ENCODE results near the gene EHF. TPM values are rescaled to one million over a fixed set of nuclear protein-coding genes. Genes with fewer than 3 reads are reported as not detected.

EHF gene
- total and polyA plus RNA-seq, 2 experiments from 2014 or later = not detected

GRCh38 chr11:34668583-34669053, 47.7 kb downstream of the EHF start:
- Histone ChIP-seq H4K20me1 (ENCODE audit: insufficient read depth) (no peaks in the 10 kb centered on the region), H3K27me3 (replicated peaks; ENCODE audit: insufficient read depth) (no peaks in the 10 kb centered on the region), H3K9me3 (ENCODE audit: low read depth) (no peaks in the 10 kb centered on the region), H3F3A (ENCODE audit: insufficient read depth) (no peaks in the 10 kb centered on the region), H3K9me2 (ENCODE audit: insufficient read depth) (no peaks in the 10 kb centered on the region), H3K79me2 (ENCODE audit: insufficient read depth) (no peaks in the 10 kb centered on the region), H2AFZ (no peak overlapping the region), H3K4me2 (ENCODE audit: unreplicated experiment) (no peak overlapping the region), H3K27ac (no peak overlapping the region), H3K4me1 (ENCODE audit: insufficient read depth) (no peaks in the 10 kb centered on the region), H3K4me3 (no peak overlapping the region), H3K36me3 (ENCODE audit: low read depth) (no peaks in the 10 kb centered on the region), H3K9ac (no peak overlapping the region)
- TF ChIP-seq EZH2 (IDR thresholded peaks at IDR 0.05; ENCODE audit: insufficient read depth, poor library complexity, severe bottlenecking) (no peak), EZH2phosphoT487 (IDR thresholded peaks at IDR 0.05; ENCODE audit: insufficient read depth, low read depth) (no peak)
- in situ Hi-C loops (cut with MboI) = no loop called here
- no peak for DNase-seq
- 72 to 87% methylated on average over 4 of the region's 4 CpGs for WGBS, 2 experiments (ENCODE audit: low coverage in 1 of 2, low lambda C conversion rate in 2 of 2, missing lambda C conversion rate in 2 of 2)

DNA sequence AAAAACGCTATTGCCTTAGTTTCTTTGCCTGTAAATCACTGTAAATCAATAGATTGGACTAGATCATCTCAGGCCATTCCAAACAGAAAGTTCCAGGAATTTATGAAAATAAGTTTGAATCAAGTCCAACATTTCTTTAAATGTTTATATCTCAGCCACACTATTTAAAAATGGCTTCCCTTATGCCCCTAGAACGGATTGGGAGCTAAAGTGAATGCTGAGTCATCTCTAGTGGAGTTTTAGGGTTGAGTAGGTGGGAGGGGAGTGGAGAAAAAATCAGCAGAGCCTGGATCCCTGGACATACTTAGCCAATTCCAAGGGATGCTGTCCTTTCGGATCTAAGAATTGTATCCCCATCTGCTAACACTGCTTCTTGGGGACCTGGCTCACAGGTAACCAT, 48.6 kb downstream of the EHF start:
- H3K4me2 ChIP-seq (ENCODE audit: unreplicated experiment) = no peak overlapping the region
- WGBS, 2 experiments (ENCODE audit: low coverage in 1 of 2, low lambda C conversion rate in 2 of 2, missing lambda C conversion rate in 2 of 2) = 59 to 68% methylated on average over 3 of the region's 3 CpGs
- H3K27me3 ChIP-seq (replicated peaks; ENCODE audit: insufficient read depth) = no peaks in the 10 kb centered on the region
- H2AFZ ChIP-seq = no peak overlapping the region
- no peaks in the 10 kb centered on the region for H3K79me2 ChIP-seq (ENCODE audit: insufficient read depth)
- DNase-seq = no peak
- H4K20me1 ChIP-seq (ENCODE audit: insufficient read depth) = no peaks in the 10 kb centered on the region
- in situ Hi-C loops (cut with MboI) = no loop called here
- H3F3A ChIP-seq (ENCODE audit: insufficient read depth) = no peaks in the 10 kb centered on the region
- H3K4me1 ChIP-seq (ENCODE audit: insufficient read depth) = no peaks in the 10 kb centered on the region
- no peak overlapping the region for H3K4me3 ChIP-seq
- H3K27ac ChIP-seq = no peak overlapping the region
- no peaks in the 10 kb centered on the region for H3K9me2 ChIP-seq (ENCODE audit: insufficient read depth)
- TF ChIP-seq EZH2 (IDR thresholded peaks at IDR 0.05; ENCODE audit: insufficient read depth, poor library complexity, severe bottlenecking) (no peak), EZH2phosphoT487 (IDR thresholded peaks at IDR 0.05; ENCODE audit: insufficient read depth, low read depth) (no peak)
- no peak overlapping the region for H3K9ac ChIP-seq
- H3K36me3 ChIP-seq (ENCODE audit: low read depth) = no peaks in the 10 kb centered on the region
- H3K9me3 ChIP-seq (ENCODE audit: low read depth) = no peaks in the 10 kb centered on the region

DNA sequence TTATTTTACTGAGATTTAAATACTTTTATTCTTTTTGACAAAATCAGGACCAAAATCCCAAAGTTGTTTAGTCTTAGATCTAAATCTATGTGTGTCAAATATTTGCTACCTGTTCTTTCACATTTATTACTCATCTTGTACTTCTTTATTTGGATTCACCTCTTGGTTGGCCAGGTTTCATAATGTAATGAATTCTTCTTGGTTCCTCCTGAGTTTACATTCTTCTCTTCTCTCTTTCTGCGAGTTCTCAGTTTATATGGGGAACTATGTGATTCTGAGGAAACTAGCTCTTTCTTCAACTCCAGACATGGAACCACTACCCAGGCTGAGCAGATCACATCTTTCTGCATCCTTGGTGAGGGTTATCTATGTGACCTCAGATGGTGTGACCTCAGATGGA, 50.2 kb downstream of the EHF start:
- in situ Hi-C loops (cut with MboI) = no loop called here
- TF ChIP-seq EZH2 (IDR thresholded peaks at IDR 0.05; ENCODE audit: insufficient read depth, poor library complexity, severe bottlenecking) (no peak), EZH2phosphoT487 (IDR thresholded peaks at IDR 0.05; ENCODE audit: insufficient read depth, low read depth) (no peak)
- H3K9ac ChIP-seq = no peak overlapping the region
- no peak overlapping the region for H3K4me2 ChIP-seq (ENCODE audit: unreplicated experiment)
- no peak overlapping the region for H3K27ac ChIP-seq
- no peaks in the 10 kb centered on the region for H3K9me3 ChIP-seq (ENCODE audit: low read depth)
- H3K4me1 ChIP-seq (ENCODE audit: insufficient read depth) = no peaks in the 10 kb centered on the region
- no peak overlapping the region for H3K4me3 ChIP-seq
- no peaks in the 10 kb centered on the region for H3F3A ChIP-seq (ENCODE audit: insufficient read depth)
- no peaks in the 10 kb centered on the region for H3K9me2 ChIP-seq (ENCODE audit: insufficient read depth)
- 83 to 96% methylated on average over 1 of the region's 1 CpG for WGBS, 2 experiments (ENCODE audit: low coverage in 1 of 2, low lambda C conversion rate in 2 of 2, missing lambda C conversion rate in 2 of 2)
- H3K36me3 ChIP-seq (ENCODE audit: low read depth) = no peaks in the 10 kb centered on the region
- no peak for DNase-seq
- no peaks in the 10 kb centered on the region for H3K27me3 ChIP-seq (replicated peaks; ENCODE audit: insufficient read depth)
- no peaks in the 10 kb centered on the region for H4K20me1 ChIP-seq (ENCODE audit: insufficient read depth)
- no peaks in the 10 kb centered on the region for H3K79me2 ChIP-seq (ENCODE audit: insufficient read depth)
- H2AFZ ChIP-seq = no peak overlapping the region

GRCh38 chr11:34671946-34672345, 51.1 kb downstream of the EHF start:
- Histone ChIP-seq H3K27ac (no peak overlapping the region), H3F3A (ENCODE audit: insufficient read depth) (no peaks in the 10 kb centered on the region), H3K27me3 (replicated peaks; ENCODE audit: insufficient read depth) (no peaks in the 10 kb centered on the region), H4K20me1 (ENCODE audit: insufficient read depth) (no peaks in the 10 kb centered on the region), H3K4me2 (ENCODE audit: unreplicated experiment) (no peak overlapping the region), H3K9ac (no peak overlapping the region), H3K9me2 (ENCODE audit: insufficient read depth) (no peaks in the 10 kb centered on the region), H3K4me1 (ENCODE audit: insufficient read depth) (no peaks in the 10 kb centered on the region), H3K79me2 (ENCODE audit: insufficient read depth) (no peaks in the 10 kb centered on the region), H3K4me3 (no peak overlapping the region), H3K9me3 (ENCODE audit: low read depth) (no peaks in the 10 kb centered on the region), H3K36me3 (ENCODE audit: low read depth) (no peaks in the 10 kb centered on the region), H2AFZ (no peak overlapping the region)
- in situ Hi-C loops (cut with MboI) = no loop called here
- TF ChIP-seq EZH2 (IDR thresholded peaks at IDR 0.05; ENCODE audit: insufficient read depth, poor library complexity, severe bottlenecking) = no peak
- TF ChIP-seq EZH2phosphoT487 (IDR thresholded peaks at IDR 0.05; ENCODE audit: insufficient read depth, low read depth) = no peak
- DNase-seq = no peak
- 74 to 89% methylated on average over 1 of the region's 1 CpG for WGBS, 2 experiments (ENCODE audit: low coverage in 1 of 2, low lambda C conversion rate in 2 of 2, missing lambda C conversion rate in 2 of 2)

- Histone ChIP-seq H2AFZ (no peak overlapping the region), H3K4me3 (no peak overlapping the region), H3K9ac (no peak overlapping the region), H3K9me2 (ENCODE audit: insufficient read depth) (no peaks in the 10 kb centered on the region), H3K36me3 (ENCODE audit: low read depth) (no peaks in the 10 kb centered on the region), H3K79me2 (ENCODE audit: insufficient read depth) (no peaks in the 10 kb centered on the region), H3K27me3 (replicated peaks; ENCODE audit: insufficient read depth) (no peaks in the 10 kb centered on the region), H3K4me1 (ENCODE audit: insufficient read depth) (no peaks in the 10 kb centered on the region), H4K20me1 (ENCODE audit: insufficient read depth) (no peaks in the 10 kb centered on the region), H3K27ac (no peak overlapping the region), H3K4me2 (ENCODE audit: unreplicated experiment) (no peak overlapping the region), H3K9me3 (ENCODE audit: low read depth) (no peaks in the 10 kb centered on the region), H3F3A (ENCODE audit: insufficient read depth) (no peaks in the 10 kb centered on the region)
- in situ Hi-C loops (cut with MboI) = no loop called here
- 0% methylated on average over 1 of the region's 1 CpG for WGBS, 2 experiments (ENCODE audit: low coverage in 1 of 2, low lambda C conversion rate in 2 of 2, missing lambda C conversion rate in 2 of 2)
- no peak for DNase-seq
- TF ChIP-seq EZH2 (IDR thresholded peaks at IDR 0.05; ENCODE audit: insufficient read depth, poor library complexity, severe bottlenecking) (no peak), EZH2phosphoT487 (IDR thresholded peaks at IDR 0.05; ENCODE audit: insufficient read depth, low read depth) (no peak)
Measured at GRCh38 chr11:34674038-34674437, 53.1 kb downstream of the EHF start.
